B cell (primary cell): ENCODE measurements around the gene MAIP1. TPM values are rescaled to one million over a fixed set of nuclear protein-coding genes. Genes with fewer than 3 reads are reported as not detected.

Source experiments
- ATAC-seq: fragments of 200-7000 bp; cut with Tn5 transposase; one replicate; pipeline ENCODE4 v1.10.0; 2021; ENCODE audit warnings: low read depth, mild to moderate bottlenecking, moderate number of reproducible peaks, moderate library complexity
- CTCF ChIA-PET: fragments of 350-600 bp; sonication (Branson Sonifier 250); formaldehyde crosslinking; loops from one replicate; lab custom pipeline; 2021; ENCODE audit warnings: antibody characterized with exemption, inconsistent platforms; lab: Charles Lee
- POLR2A ChIA-PET: fragments of 350-600 bp; sonication (Branson Sonifier 250); formaldehyde crosslinking; loops from one replicate; lab custom pipeline; 2021; ENCODE audit warnings: antibody characterized with exemption; lab: Charles Lee
- DNase-seq: peaks from one replicate; pipeline ENCODE4 v3.0.0; 2013
- H2AFZ ChIP-seq: 2 replicates; pipeline ENCODE4 v1.6.1; 2012; ENCODE audit warnings: mild to moderate bottlenecking, low read depth, low read length; ENCODE audit not compliant: insufficient read depth, poor library complexity, severe bottlenecking
- H3K27ac ChIP-seq, 2 donors: 1 replicate in 1 of 2; 2 replicates in 1 of 2; pipeline ENCODE4 v1.5.1; 2012 to 2013; ENCODE audit warnings: low read length in 2 of 2, mild to moderate bottlenecking in 2 of 2, moderate library complexity in 1 of 2
- H3K27me3 ChIP-seq, 4 experiments: fragments of 200-600 bp in 1 of 4; sonication (generic) in 1 of 4; replicated peaks in 1 of 4; 1 replicate in 2 of 4; 2 replicates in 2 of 4; pipeline versions ENCODE4 v1.6.1 to v1.7.0; 2013 to 2016; ENCODE audit warnings: low read length in 3 of 4, mild to moderate bottlenecking in 2 of 4, mixed read lengths in 1 of 4, moderate library complexity in 1 of 4; ENCODE audit not compliant: insufficient read depth in 4 of 4, control insufficient read depth in 3 of 4; ENCODE audit errors: control extremely low read depth in 1 of 4
- H3K36me3 ChIP-seq, 2 experiments: replicated peaks in 1 of 2; 1 replicate in 1 of 2; 2 replicates in 1 of 2; pipeline versions ENCODE4 v1.6.1 to v1.7.1; 2013; ENCODE audit warnings: low read length in 1 of 2; ENCODE audit not compliant: insufficient read depth in 2 of 2, control insufficient read depth in 1 of 2; ENCODE audit errors: control extremely low read depth in 1 of 2, extremely low read depth in 1 of 2
- H3K4me1 ChIP-seq, 2 donors: fragments of 200-600 bp in 1 of 2; sonication (generic) in 1 of 2; 1 replicate in 1 of 2; 2 replicates in 1 of 2; pipeline versions ENCODE4 v1.5.1 to v1.6.1; 2013 to 2017; ENCODE audit warnings: low read length in 2 of 2; ENCODE audit not compliant: control insufficient read depth in 2 of 2, insufficient read depth in 2 of 2
- H3K4me2 ChIP-seq: replicated peaks from 2 replicates; pipeline ENCODE3; 2012; ENCODE audit warnings: mild to moderate bottlenecking, low read depth, low read length; ENCODE audit not compliant: poor library complexity, severe bottlenecking
- H3K4me3 ChIP-seq, 5 experiments: fragments of 200-600 bp in 1 of 5; sonication (generic) in 1 of 5; 1 replicate in 3 of 5; 2 replicates in 2 of 5; pipeline versions ENCODE4 v1.5.1 to v1.7.0; 2011 to 2016; ENCODE audit warnings: low read length in 4 of 5, mild to moderate bottlenecking in 4 of 5, low read depth in 2 of 5, control low read depth in 1 of 5, moderate library complexity in 1 of 5; ENCODE audit not compliant: insufficient read depth in 1 of 5; ENCODE audit errors: control extremely low read depth in 1 of 5, extremely low read depth in 1 of 5
- H3K79me2 ChIP-seq: fragments of 200-600 bp; sonication (generic); one replicate; pipeline ENCODE4 v1.6.0; 2016; ENCODE audit warnings: low read length; ENCODE audit not compliant: control insufficient read depth, insufficient read depth
- H3K9ac ChIP-seq: fragments of 200-600 bp; sonication (generic); 2 replicates; pipeline ENCODE4 v1.6.1; 2017; ENCODE audit warnings: mild to moderate bottlenecking, low read length, moderate library complexity
- H3K9me3 ChIP-seq, 3 donors: one replicate each; pipeline versions ENCODE4 v1.6.1 to v1.7.1; 2013; ENCODE audit warnings: low read length in 2 of 3; ENCODE audit not compliant: control insufficient read depth in 2 of 3, insufficient read depth in 1 of 3; ENCODE audit errors: control extremely low read depth in 1 of 3
- H4K20me1 ChIP-seq: 2 replicates; pipeline ENCODE4 v1.6.0; 2012; ENCODE audit warnings: mild to moderate bottlenecking, low read length; ENCODE audit not compliant: insufficient read depth, control insufficient read depth, poor library complexity, severe bottlenecking
- H3K27ac Mint-ChIP-seq: one replicate; pipeline ENCODE4 v1.8.0; 2021; ENCODE audit warnings: mixed read lengths
- H3K27me3 Mint-ChIP-seq: one replicate; pipeline ENCODE4 v1.8.0; 2021; ENCODE audit warnings: mixed read lengths
- H3K4me1 Mint-ChIP-seq: one replicate; pipeline ENCODE4 v1.8.0; 2021; ENCODE audit warnings: mixed read lengths
- H3K4me3 Mint-ChIP-seq: one replicate; pipeline ENCODE4 v1.8.0; 2021; ENCODE audit warnings: mixed read lengths
- H3K9me3 Mint-ChIP-seq: one replicate; pipeline ENCODE4 v1.8.0; 2022; ENCODE audit warnings: mixed read lengths; ENCODE audit not compliant: insufficient read depth
- CTCF ChIP-seq: fragments of 200-600 bp; IDR thresholded peaks from one replicate; pipeline ENCODE4 v1.8.0; 2022; ENCODE audit warnings: antibody characterized with exemption, mild to moderate bottlenecking
- EZH2 ChIP-seq: IDR thresholded peaks from 2 replicates; pipeline ENCODE4 v1.6.1; 2012; ENCODE audit warnings: borderline replicate concordance, low read depth, mild to moderate bottlenecking, moderate library complexity, low read length; ENCODE audit not compliant: insufficient read depth, poor library complexity, severe bottlenecking
- WGBS: methylation state at CpG from one replicate; pipeline ENCODE4 v1.1.5; 2013; ENCODE audit warnings: missing lambda C conversion rate; ENCODE audit not compliant: insufficient coverage; 5-methylcytosine and 5-hydroxymethylcytosine counted together
- intact Hi-C: fragments of 100-400 bp; cut with micrococcal nuclease; formaldehyde crosslinking; loops from one replicate; pipeline ENCODE4 v1.10.0; 2022
- polyA plus RNA-seq: library from polyadenylated mRNA; depleted of rRNA; stranded (reverse); fragments of >200 nt; gene quantifications from 2 replicates; pipeline ENCODE4 v1.2.3, GENCODE V29; 2012
- total RNA-seq, 2 donors: library from RNA; stranded (reverse); fragments of 120-200 nt in 1 of 2; gene quantifications; 1 replicate in 1 of 2; 2 replicates in 1 of 2; pipeline versions ENCODE4 v1.2.3 to v1.2.4, GENCODE V29; 2013 to 2022

Gene MAIP1
- total and polyA plus RNA-seq, 2 donors (not counting 1 experiment from before 2014, with no cell fraction given): 14.4 to 15.8 TPM

DNA sequence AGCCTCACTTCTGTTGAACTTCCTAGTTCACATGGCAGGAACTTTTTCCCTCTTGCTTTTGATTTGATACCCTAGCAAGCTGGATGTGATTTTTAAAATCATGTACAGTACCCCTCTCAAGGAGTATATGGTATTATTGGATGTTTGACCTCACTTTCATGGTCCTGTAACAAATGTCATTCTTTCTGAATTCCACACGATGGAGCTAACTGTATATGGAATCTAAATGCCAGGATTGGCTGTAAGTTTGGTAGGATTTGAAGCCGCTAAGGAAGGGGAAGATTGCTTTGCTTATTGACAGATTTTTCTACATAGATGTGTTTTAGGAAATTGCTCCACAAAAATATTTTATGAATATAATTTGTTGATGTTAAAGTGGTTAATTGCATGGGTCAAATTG, 18.3 kb downstream of the MAIP1 start:
- no peak overlapping the region for H3K9ac ChIP-seq
- POLR2A ChIA-PET: no interaction called here
- WGBS: 40% methylated on average over 1 of the region's 2 CpGs
- no peak overlapping the region for H2AFZ ChIP-seq
- intact Hi-C loops: no loop called here
- H3K4me2 ChIP-seq: no peak overlapping the region
- Mint-ChIP-seq H3K27ac (no peak overlapping the region), H3K27me3 (no peaks in the 10 kb centered on the region), H3K9me3 (peaks cover 3% of the 10 kb centered on the region), H3K4me3 (no peak overlapping the region), H3K4me1 (no peaks in the 10 kb centered on the region)
- H4K20me1 ChIP-seq: no peaks in the 10 kb centered on the region
- H3K27me3 ChIP-seq: no peaks in the 10 kb centered on the region
- ATAC-seq (no peak), DNase-seq (no peak)
- CTCF ChIA-PET: interaction anchor here (0.7 to 2.0 kb wide), 5 partner anchors 26 to 507 kb away, joined by 3 to 14 read pairs (median 3); no protein-coding TSS in a partner anchor
- H3K9me3 ChIP-seq: no peaks in the 10 kb centered on the region
- no peaks in the 10 kb centered on the region for H3K4me1 ChIP-seq
- H3K4me3 ChIP-seq: no peak overlapping the region
- peaks cover 0 to 4% of the 10 kb centered on the region in 2 experiments for H3K36me3 ChIP-seq
- no peak for TF ChIP-seq CTCF
- TF ChIP-seq EZH2: no peak
- no peaks in the 10 kb centered on the region for H3K79me2 ChIP-seq
- no peak overlapping the region for H3K27ac ChIP-seq

GRCh38 chr2:199975273-199975895, 20.0 kb downstream of the MAIP1 start:
- Mint-ChIP-seq H3K4me3 (no peak overlapping the region), H3K4me1 (peaks cover 2% of the 10 kb centered on the region), H3K27ac (no peak overlapping the region), H3K9me3 (peaks cover 3% of the 10 kb centered on the region), H3K27me3 (no peaks in the 10 kb centered on the region)
- no peaks in the 10 kb centered on the region for H3K4me1 ChIP-seq
- DNase-seq (no peak), ATAC-seq (no peak)
- peaks cover 0 to 2% (median 0%) of the 10 kb centered on the region in 4 experiments for H3K27me3 ChIP-seq
- intact Hi-C loops: no loop called here
- H3K36me3 ChIP-seq: peaks cover 0 to 4% of the 10 kb centered on the region in 2 experiments
- no peak overlapping the region for H3K9ac ChIP-seq
- H3K4me2 ChIP-seq: no peak overlapping the region
- ChIA-PET POLR2A (no interaction called here), CTCF (interaction anchor here (0.9 to 1.4 kb wide), 4 partner anchors 502 to 508 kb away, joined by 3 to 4 read pairs (median 4); no protein-coding TSS in a partner anchor)
- no peaks in the 10 kb centered on the region for H3K79me2 ChIP-seq
- no peaks in the 10 kb centered on the region for H3K9me3 ChIP-seq
- no peak for TF ChIP-seq CTCF
- TF ChIP-seq EZH2: no peak
- WGBS: 100% methylated on average over 2 of the region's 3 CpGs
- no peaks in the 10 kb centered on the region for H4K20me1 ChIP-seq
- H2AFZ ChIP-seq: no peak overlapping the region
- no peak overlapping the region for H3K27ac ChIP-seq
- no peak overlapping the region for H3K4me3 ChIP-seq
